ENCODE data around the gene CUX1. TPM values are rescaled to one million over a fixed set of nuclear protein-coding genes. Genes with fewer than 3 reads are reported as not detected.

The CUX1 gene
- total and polyA plus RNA-seq, 4 donors, result 40.5 to 138 (median 69.1) TPM

DNA sequence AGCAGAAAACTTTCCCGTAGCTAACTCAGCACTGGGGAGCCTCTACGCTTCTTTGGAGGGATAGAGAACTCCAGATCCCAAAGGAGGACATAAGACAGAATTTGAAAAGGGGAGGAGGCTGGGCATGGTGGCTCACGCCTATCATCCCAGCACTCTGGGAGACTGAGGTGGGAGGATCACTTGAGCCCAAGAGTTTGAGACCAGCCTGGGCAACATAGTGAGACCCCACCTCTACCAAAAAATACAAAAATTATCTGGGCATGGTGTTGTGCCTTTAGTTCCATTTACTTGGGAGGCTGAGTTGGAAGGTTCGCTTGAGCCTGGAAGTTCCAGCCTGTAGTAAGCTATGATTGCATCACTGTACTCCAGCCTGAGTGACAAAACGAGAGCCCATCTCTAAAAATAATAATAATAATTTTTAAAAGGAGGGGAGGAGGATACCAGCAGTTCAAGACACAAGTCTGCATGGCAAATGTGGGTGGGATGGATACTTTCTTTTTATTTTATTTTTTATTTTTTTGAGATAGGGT lies 303.3 kb downstream of the CUX1 start:
- Histone ChIP-seq H3K36me3 (ENCODE audit: control insufficient read depth in 4 of 4, insufficient read depth in 4 of 4, low read length in 4 of 4) (peaks cover 0 to 11% (median 8%) of the 10 kb centered on the region in 4 donors), H3K27ac (ENCODE audit: low read depth in 1 of 2, low read length in 1 of 2) (no peak overlapping the region), H3K4me1 (ENCODE audit: control insufficient read depth in 5 of 5, insufficient read depth in 5 of 5, low read length in 5 of 5) (peaks cover 4 to 15% (median 12%) of the 10 kb centered on the region in 5 donors), H3K4me3 (no peak overlapping the region), H3K9me3 (ENCODE audit: control insufficient read depth in 4 of 4, insufficient read depth in 3 of 4, low read length in 3 of 4) (no peaks in the 10 kb centered on the region), H3K9ac (ENCODE audit: insufficient read depth in 1 of 2, low read length in 2 of 2) (no peak overlapping the region), H3K27me3 (ENCODE audit: control insufficient read depth in 3 of 3, insufficient read depth in 3 of 3, low read length in 2 of 3) (no peaks in the 10 kb centered on the region)
- TF ChIP-seq, protein P1, sequence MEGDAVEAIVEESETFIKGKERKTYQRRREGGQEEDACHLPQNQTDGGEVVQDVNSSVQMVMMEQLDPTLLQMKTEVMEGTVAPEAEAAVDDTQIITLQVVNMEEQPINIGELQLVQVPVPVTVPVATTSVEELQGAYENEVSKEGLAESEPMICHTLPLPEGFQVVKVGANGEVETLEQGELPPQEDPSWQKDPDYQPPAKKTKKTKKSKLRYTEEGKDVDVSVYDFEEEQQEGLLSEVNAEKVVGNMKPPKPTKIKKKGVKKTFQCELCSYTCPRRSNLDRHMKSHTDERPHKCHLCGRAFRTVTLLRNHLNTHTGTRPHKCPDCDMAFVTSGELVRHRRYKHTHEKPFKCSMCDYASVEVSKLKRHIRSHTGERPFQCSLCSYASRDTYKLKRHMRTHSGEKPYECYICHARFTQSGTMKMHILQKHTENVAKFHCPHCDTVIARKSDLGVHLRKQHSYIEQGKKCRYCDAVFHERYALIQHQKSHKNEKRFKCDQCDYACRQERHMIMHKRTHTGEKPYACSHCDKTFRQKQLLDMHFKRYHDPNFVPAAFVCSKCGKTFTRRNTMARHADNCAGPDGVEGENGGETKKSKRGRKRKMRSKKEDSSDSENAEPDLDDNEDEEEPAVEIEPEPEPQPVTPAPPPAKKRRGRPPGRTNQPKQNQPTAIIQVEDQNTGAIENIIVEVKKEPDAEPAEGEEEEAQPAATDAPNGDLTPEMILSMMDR (IDR thresholded peaks at IDR 0.05; ENCODE audit: control extremely low read depth, extremely low read depth), result no peak
- WGBS, 2 donors, result 75 to 88% methylated on average over 5 of the region's 5 CpGs
- no peak for ATAC-seq (ENCODE audit: insufficient read depth, low FRiP score)
- DNase-seq, result no peak

DNA sequence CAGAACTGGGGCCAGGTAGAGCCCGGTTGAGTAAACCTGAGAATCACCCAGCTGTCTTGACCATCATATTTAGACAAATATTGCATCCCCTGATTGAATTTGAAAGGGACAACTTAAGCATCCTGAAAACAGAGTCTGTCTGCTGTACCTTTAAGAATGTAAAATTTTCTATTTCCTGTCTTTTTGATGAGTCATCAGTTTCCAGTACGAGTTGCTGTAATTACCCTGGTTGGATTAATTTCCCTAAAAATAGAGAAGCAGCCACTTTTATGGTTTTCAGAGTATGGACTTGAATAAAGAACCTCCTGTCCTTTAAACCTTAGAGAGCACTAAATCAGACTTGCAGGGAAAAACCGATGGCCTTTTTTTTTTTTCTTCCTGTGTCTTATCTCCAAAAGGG lies 304.6 kb downstream of the CUX1 start:
- no peak overlapping the region for H3K9ac ChIP-seq (ENCODE audit: insufficient read depth in 1 of 2, low read length in 2 of 2)
- H3K4me3 ChIP-seq, result no peak overlapping the region
- no peaks in the 10 kb centered on the region for H3K9me3 ChIP-seq (ENCODE audit: control insufficient read depth in 4 of 4, insufficient read depth in 3 of 4, low read length in 3 of 4)
- TF ChIP-seq, protein P1 (IDR thresholded peaks at IDR 0.05; ENCODE audit: control extremely low read depth, extremely low read depth), result no peak
- WGBS, 2 donors, result 14 to 32% methylated on average over 3 of the region's 3 CpGs
- peaks cover 4 to 15% (median 12%) of the 10 kb centered on the region in 5 donors for H3K4me1 ChIP-seq (ENCODE audit: control insufficient read depth in 5 of 5, insufficient read depth in 5 of 5, low read length in 5 of 5)
- no peak overlapping the region for H3K27ac ChIP-seq (ENCODE audit: low read depth in 1 of 2, low read length in 1 of 2)
- no peak for ATAC-seq (ENCODE audit: insufficient read depth, low FRiP score)
- peak in 2 of 3 donors; percentile 47 to 55 for DNase-seq
- peaks cover 0 to 6% (median 2%) of the 10 kb centered on the region in 4 donors for H3K36me3 ChIP-seq (ENCODE audit: control insufficient read depth in 4 of 4, insufficient read depth in 4 of 4, low read length in 4 of 4)
- H3K27me3 ChIP-seq (ENCODE audit: control insufficient read depth in 3 of 3, insufficient read depth in 3 of 3, low read length in 2 of 3), result no peaks in the 10 kb centered on the region

DNA sequence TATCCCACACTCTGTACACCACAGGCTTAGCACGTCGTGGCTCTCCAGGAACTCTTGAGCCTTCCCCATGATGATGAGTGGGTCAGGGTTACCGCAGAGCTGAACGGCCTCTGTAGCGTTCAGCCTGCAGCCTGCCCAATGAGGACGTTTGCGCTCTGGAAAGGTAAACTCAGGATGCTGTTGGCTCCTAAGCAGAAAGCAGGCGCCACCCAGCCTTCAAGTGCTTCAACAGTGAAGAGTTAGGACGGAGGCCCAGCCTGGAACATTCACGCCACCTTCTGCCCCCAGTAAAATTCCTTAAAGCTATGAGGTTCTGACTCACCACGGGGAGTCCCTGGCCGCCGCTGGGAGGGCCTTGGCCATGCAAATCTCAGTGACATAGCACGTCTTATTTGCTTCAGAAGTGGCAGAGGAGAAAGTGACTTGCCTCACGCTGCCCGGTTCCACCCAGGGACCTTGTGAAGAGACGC lies 307.7 kb downstream of the CUX1 start:
- Histone ChIP-seq H3K27me3 (ENCODE audit: control insufficient read depth in 3 of 3, insufficient read depth in 3 of 3, low read length in 2 of 3) (no peaks in the 10 kb centered on the region), H3K4me1 (ENCODE audit: control insufficient read depth in 5 of 5, insufficient read depth in 5 of 5, low read length in 5 of 5) (peaks cover 4 to 15% (median 12%) of the 10 kb centered on the region in 5 donors), H3K27ac (ENCODE audit: low read depth in 1 of 2, low read length in 1 of 2) (peak overlapping the region in 1 of 2 donors; percentile 51), H3K9ac (ENCODE audit: insufficient read depth in 1 of 2, low read length in 2 of 2) (no peak overlapping the region), H3K36me3 (ENCODE audit: control insufficient read depth in 4 of 4, insufficient read depth in 4 of 4, low read length in 4 of 4) (peaks cover 0 to 3% (median under 1%) of the 10 kb centered on the region in 4 donors), H3K4me3 (no peak overlapping the region), H3K9me3 (ENCODE audit: control insufficient read depth in 4 of 4, insufficient read depth in 3 of 4, low read length in 3 of 4) (no peaks in the 10 kb centered on the region)
- TF ChIP-seq, protein P1 (IDR thresholded peaks at IDR 0.05; ENCODE audit: control extremely low read depth, extremely low read depth), result no peak
- ATAC-seq (ENCODE audit: insufficient read depth, low FRiP score) (peak; percentile 86), DNase-seq (peak; percentile 52 to 73 (median 54))
- 58 to 77% methylated on average over 17 of the region's 17 CpGs for WGBS, 2 donors
